Brain pericyte (primary cell): ENCODE data around the gene POPDC3.
"Not testable (repeated sequence)": the region's sequence is repeated elsewhere in the genome, so short reads cannot be mapped to it uniquely, and the experiment has no call there.

Experiments
- DNase-seq: peaks from one replicate; pipeline ENCODE4 v3.0.0-alpha.2; 2012; ENCODE audit warnings: low read depth, low spot score

Gene POPDC3

GRCh38 chr6:105194591-105194990, 14.8 kb upstream of the POPDC3 start:
- DNase-seq, result no peak

DNA sequence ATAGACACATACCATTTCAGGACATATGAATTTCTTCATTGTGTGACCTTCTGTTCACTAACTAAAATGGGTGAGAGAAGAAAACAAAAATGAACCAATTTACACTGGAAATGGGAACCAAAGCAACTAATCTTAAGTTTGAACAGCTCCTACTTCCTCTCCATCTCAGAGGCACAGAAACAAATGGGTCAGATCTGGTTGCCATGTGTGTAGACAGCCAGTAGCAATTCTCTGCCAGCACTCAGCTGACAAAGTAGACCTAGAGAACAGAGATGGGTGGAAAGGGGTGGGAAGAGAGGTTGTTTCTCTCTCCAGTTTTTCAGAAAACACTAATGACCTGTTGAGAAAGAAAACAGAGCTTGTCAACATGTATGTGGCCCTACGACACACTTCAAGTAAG, 14.3 kb upstream of the POPDC3 start:
- DNase-seq, result no peak

- no peak for DNase-seq
Observed at GRCh38 chr6:105193647-105194046, 13.8 kb upstream of the POPDC3 start.

DNA sequence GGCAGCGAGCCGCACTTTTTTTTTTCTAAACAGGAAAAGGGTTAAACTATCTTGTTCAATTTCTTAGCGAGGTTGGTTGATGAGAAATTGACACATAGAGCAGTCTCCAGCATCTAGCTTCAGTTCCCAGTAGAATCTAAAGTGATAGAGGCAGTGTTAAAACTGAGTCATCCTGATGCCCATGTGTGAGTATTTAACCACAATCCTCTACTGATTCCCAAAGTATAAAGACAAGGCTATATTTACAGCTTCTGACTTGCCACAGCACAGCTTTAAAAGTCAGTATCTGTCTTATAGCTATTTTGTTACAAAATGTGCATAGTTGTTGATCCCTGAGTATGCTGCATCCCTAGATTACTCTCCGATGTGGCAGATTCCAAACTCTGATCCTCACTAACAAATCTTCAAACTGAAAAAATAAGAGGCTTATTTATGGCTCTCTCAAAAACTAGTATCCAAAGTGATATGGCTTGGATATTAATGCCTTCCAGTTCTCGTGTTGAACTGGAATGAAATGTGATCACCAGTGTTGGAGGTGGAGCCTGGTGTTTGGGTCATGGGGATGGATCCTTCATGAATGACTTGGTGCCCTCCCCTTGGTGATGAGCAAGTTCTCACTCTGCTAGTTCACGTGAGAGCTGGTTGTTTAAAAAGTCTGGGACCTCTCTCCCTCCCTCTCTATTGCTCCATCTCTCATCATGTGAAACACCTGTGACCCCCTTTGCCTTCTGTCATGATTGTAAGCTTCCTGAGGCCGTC, 13.1 kb upstream of the POPDC3 start:
- DNase-seq, result no peak

- no peak for DNase-seq
Observed at GRCh38 chr6:105191351-105191750, 11.5 kb upstream of the POPDC3 start.

- DNase-seq, result no peak
Observed at GRCh38 chr6:105189026-105189820, 9.4 kb upstream of the POPDC3 start.

DNA sequence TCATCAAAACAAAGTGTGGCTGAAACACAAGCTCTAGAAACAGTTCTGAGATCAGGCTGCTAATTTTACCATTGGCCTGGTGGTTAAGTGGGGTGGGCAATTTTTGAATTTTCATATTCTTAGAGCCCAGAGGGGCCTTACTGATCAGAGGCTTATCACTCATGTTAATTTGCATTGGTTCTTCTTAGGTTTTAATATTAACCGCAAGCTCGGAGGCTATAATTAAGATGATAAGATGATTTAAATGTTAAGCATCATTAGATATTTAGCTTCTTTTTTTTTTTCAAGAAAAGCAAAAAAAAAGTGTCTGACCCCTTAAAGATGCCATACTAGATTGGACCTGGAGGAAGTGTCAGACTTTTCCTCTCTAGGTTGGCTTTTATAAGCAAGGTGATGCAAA, 8.4 kb upstream of the POPDC3 start:
- no peak for DNase-seq

GRCh38 chr6:105186576-105186975, 6.8 kb upstream of the POPDC3 start:
- DNase-seq, result no peak

- DNase-seq, result no peak
Observed at GRCh38 chr6:105184921-105185320, 5.1 kb upstream of the POPDC3 start.

DNA sequence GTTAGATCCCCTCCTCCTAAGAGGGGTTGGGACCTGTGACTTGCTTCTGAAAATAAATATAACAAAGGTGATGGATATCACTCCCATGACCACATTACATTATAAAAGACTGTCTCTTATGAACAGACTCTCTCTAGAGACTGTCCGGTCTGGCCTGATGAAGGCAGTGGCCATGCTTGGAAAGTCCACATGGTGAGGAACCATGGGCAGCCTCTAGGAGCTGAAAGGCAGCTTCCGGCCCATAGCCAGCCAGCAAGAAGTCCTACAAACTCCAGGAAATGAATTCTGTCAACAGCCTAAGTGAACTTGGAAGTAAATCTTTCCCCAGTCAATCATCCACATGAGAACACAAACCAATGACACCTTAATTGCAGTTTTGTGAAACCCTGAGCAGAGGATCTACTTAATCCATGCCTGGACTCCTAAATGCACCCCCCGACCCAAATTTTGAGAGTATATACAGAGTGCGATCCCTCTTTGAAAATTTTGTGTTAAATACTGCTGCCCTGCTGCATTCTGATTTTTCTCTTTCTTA, 2.2 kb upstream of the POPDC3 start:
- no peak for DNase-seq

DNA sequence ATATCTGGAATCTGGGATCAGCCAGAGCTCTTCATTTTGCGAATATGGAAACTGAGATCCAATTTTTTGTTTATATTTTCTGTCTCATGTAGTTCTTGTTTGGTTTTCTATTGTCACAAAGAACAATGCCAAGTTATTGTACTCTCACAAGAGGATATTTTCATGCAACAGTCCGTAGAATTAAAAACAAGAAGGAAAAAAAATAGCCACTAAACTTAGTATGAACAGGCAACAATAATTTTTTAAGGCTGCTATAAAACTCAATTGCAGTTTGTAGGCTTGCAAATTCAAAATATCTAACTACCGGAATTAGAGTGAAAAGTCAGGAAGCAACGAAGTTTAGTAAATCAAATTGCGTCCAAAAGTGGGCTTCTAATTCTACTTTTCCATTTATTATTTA, 1.2 kb downstream of the POPDC3 start:
- no peak for DNase-seq

- no peak for DNase-seq
Observed at GRCh38 chr6:105178110-105178509, 1.7 kb downstream of the POPDC3 start.

- no peak for DNase-seq
Observed at GRCh38 chr6:105177556-105177955, 2.3 kb downstream of the POPDC3 start.

DNA sequence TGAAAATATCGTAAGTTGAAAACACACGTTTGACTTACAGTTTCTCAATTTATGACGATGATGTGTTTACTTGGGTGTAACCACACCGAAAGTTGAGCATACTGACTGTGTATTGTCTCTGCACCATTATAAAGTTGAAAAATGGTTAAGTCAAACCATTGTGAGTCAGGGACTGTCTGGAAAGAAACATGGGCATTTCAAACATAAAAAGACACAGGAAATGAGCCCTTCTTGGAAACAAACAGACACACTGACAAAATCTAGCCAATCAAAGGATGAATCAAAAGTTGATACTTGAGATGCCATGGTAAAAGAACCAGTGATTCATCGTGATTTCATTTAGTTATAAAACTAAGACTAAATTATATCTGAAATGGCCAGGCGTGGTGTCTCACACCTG, 5.3 kb downstream of the POPDC3 start:
- no peak for DNase-seq

DNA sequence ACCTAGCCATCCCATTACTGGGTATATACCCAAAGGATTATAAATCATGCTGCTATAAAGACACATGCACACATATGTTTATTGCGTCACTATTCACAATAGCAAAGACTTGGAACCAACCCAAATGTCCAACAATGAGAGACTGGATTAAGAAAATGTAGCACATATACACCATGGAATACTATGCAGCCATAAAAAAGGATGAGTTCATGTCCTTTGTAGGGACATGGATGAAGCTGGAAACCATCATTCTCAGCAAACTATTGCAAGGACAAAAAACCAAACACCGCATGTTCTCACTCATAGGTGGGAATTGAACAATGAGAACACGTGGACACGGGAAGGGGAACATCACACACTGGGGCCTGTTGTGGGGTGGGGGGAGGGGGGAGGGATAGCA, 7.3 kb downstream of the POPDC3 start:
- DNase-seq, result not testable (repeated sequence)

DNA sequence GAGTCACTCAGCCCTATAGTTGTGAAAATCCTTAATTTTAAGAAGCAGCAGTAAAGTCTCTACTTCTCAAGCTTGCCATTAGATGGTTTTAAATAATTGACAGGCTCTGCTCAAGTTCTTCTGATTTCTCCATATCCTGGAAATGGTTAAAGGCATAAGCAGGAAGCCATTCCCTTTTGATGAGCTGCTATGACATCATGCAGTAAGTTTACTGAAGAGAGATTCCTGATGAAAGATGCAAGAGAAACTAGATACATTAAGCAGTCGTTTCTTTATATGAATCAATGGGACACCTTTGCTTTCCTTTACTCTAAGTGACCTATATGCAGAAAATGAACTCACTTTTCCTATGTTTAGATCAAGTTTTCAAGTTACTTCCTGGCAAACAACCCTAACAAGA, 9.8 kb downstream of the POPDC3 start:
- DNase-seq, result no peak

GRCh38 chr6:105167914-105168313, 11.9 kb downstream of the POPDC3 start:
- DNase-seq, result no peak

DNA sequence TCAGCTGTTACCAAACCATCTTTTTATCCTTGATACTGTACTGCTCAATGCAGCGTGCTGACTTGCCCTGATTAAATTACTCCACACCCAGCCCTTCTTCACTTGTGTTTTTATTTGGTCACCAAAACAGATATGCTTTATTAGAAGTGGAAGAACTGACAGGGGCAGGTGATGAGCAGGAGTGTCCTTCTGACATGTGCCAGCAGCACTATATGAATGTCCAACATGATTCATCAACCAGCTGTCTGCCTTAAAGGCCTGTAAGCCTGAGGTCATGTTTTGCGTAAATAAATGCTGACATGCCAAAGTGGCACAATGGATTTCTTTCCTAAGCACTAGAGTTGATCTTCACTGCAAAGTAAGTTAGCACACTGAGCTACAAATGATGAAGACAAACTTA, 15.4 kb downstream of the POPDC3 start:
- no peak for DNase-seq

- DNase-seq, result no peak
Observed at GRCh38 chr6:105163183-105163582, 16.6 kb downstream of the POPDC3 start.

GRCh38 chr6:105162377-105162776, 17.4 kb downstream of the POPDC3 start:
- DNase-seq, result no peak

DNA sequence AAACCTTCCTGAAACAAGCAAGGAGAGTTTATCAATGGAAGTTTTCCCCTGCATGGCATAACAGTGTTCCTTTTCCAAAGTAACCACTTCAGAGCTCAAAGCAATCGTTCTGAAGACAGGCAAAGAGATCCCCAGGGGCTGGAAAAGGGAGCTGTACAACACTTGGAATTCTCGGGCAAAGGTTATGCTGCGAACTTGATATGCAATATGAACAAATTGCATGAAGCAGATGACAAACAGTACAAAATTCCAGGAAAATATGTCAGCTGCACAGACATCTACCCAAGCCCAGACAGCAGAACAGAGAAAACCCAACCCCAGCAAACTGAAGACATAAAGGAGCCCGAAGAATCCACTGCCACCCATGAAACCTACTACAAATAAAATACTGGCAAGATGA, 18.4 kb downstream of the POPDC3 start:
- DNase-seq, result no peak

- DNase-seq, result no peak
Observed at GRCh38 chr6:105153676-105154075, 26.1 kb downstream of the POPDC3 start.

DNA sequence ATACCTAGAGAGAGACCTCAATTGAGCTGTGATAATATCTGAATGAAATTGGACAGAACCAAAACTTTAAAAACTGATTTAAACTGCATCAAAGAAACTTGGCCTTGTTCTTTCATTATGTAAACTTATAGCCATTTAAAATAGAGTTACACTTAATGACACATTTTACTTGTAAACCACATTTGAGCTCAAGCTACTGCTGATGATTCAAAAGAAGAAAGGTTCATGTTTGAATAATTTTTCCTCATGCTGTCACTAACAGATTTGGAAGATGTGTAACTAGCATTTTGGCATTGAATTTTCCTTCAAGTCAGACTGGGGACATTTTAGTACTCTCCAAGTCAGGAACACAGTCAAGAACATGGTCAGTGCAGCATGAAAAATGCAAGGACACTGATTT, 26.9 kb downstream of the POPDC3 start:
- DNase-seq, result no peak
